NCI-H748 (cell line): ENCODE results near the gene BMPR1B.
A peak's percentile ranks its signal among the peaks of the same experiment; 100 is the strongest.
"Not testable (repeated sequence)": the region's sequence is repeated elsewhere in the genome, so short reads cannot be mapped to it uniquely, and the experiment has no call there.

Experiments
- DNase-seq: peaks from one replicate; lab custom pipeline; 2025; ENCODE audit not compliant: unreplicated experiment; lab: John Stamatoyannopoulos, UW

BMPR1B gene

GRCh38 chr4:95020521-95020920 lies 262.8 kb downstream of the BMPR1B start:
- DNase-seq: no peak

GRCh38 chr4:95021099-95021498 lies 263.3 kb downstream of the BMPR1B start:
- no peak for DNase-seq

- no peak for DNase-seq
These were observed 265.4 kb downstream of the BMPR1B start for GRCh38 chr4:95023110-95023509.

- peak; percentile 85 for DNase-seq
These were observed 270.3 kb downstream of the BMPR1B start for GRCh38 chr4:95027905-95028618.

- no peak for DNase-seq
These were observed 281.0 kb downstream of the BMPR1B start for GRCh38 chr4:95038791-95039190.

- DNase-seq: no peak
These were observed 286.6 kb downstream of the BMPR1B start for GRCh38 chr4:95044324-95044837.

- peak; percentile 5 for DNase-seq
These were observed 287.7 kb downstream of the BMPR1B start for GRCh38 chr4:95045429-95045828.

GRCh38 chr4:95048296-95048695 lies 290.5 kb downstream of the BMPR1B start:
- no peak for DNase-seq

GRCh38 chr4:95049551-95050233 lies 291.9 kb downstream of the BMPR1B start:
- no peak for DNase-seq

GRCh38 chr4:95050980-95051701 lies 293.4 kb downstream of the BMPR1B start:
- no peak for DNase-seq

- no peak for DNase-seq
These were observed 293.9 kb downstream of the BMPR1B start for GRCh38 chr4:95051702-95052020.

- DNase-seq: no peak
These were observed 301.2 kb downstream of the BMPR1B start for GRCh38 chr4:95058991-95059390.

GRCh38 chr4:95059663-95060062 lies 301.9 kb downstream of the BMPR1B start:
- no peak for DNase-seq

- DNase-seq: no peak
These were observed 303.5 kb downstream of the BMPR1B start for GRCh38 chr4:95061220-95061619.

GRCh38 chr4:95061801-95062200 lies 304.0 kb downstream of the BMPR1B start:
- not testable (repeated sequence) for DNase-seq

- no peak for DNase-seq
These were observed 308.3 kb downstream of the BMPR1B start for GRCh38 chr4:95066050-95066449.

- no peak for DNase-seq
These were observed 310.6 kb downstream of the BMPR1B start for GRCh38 chr4:95068401-95068800.

GRCh38 chr4:95068818-95069478 lies 311.2 kb downstream of the BMPR1B start:
- DNase-seq: no peak

- DNase-seq: no peak
These were observed 314.1 kb downstream of the BMPR1B start for GRCh38 chr4:95071851-95072250.

- no peak for DNase-seq
These were observed 315.9 kb downstream of the BMPR1B start for GRCh38 chr4:95073646-95074045.

GRCh38 chr4:95077864-95078263 lies 320.1 kb downstream of the BMPR1B start:
- DNase-seq: no peak
